GM12878 (cell line): ENCODE measurements around the gene KAT2B. TPM values are rescaled to one million over a fixed set of nuclear protein-coding genes. Genes with fewer than 3 reads are reported as not detected.

ENCODE experiments used
- ATAC-seq: fragments of 200-7000 bp; cut with Tn5 transposase; 3 replicates; pipeline ENCODE4 v1.9.1; 2020; ENCODE audit warnings: mild to moderate bottlenecking, moderate library complexity
- BruUV-seq: library from RNA; stranded (reverse); fragments of 400-500 nt; replicated peaks from 2 replicates; lab custom pipeline; 2021; lab: Mats Ljungman, UMichigan
- CTCF ChIA-PET: fragments of 300-600 bp; sonication (Branson Sonifier 250); formaldehyde crosslinking; extraction: SDS; loops from one replicate; lab custom pipeline; 2021; ENCODE audit warnings: inconsistent platforms; lab: Yijun Ruan, JAX
- POLR2A ChIA-PET: fragments of 350-600 bp; formaldehyde crosslinking; extraction: SDS; loops from one replicate; lab custom pipeline; 2021; ENCODE audit warnings: inconsistent platforms; lab: Charles Lee
- RAD21 ChIA-PET: fragments of 300-600 bp; sonication (Branson Sonifier 250); formaldehyde crosslinking; loops from one replicate; lab custom pipeline; 2023; ENCODE audit warnings: antibody characterized with exemption; ENCODE audit not compliant: unreplicated experiment; lab: Charles Lee
- SMC1A ChIA-PET: fragments of 300-600 bp; sonication (Branson Sonifier 250); formaldehyde crosslinking; loops from one replicate; lab custom pipeline; 2023; ENCODE audit not compliant: unreplicated experiment, uncharacterized antibody; lab: Charles Lee
- DNase-seq: peaks from one replicate; pipeline ENCODE4 v3.0.0-alpha.2; 2011; ENCODE audit warnings: low read depth, low spot score
- FAIRE-seq: peaks from 3 replicates; lab custom pipeline; 2011; peaks lifted over from hg19 to GRCh38; lab: Jason Lieb, UNC
- H2AFZ ChIP-seq: 2 replicates; pipeline ENCODE4 v1.6.0; 2011; ENCODE audit warnings: low read depth, low read length, control low read depth; ENCODE audit not compliant: control insufficient read depth
- H3K27ac ChIP-seq: 2 replicates; pipeline ENCODE4 v1.5.1; 2011; ENCODE audit warnings: control low read depth; ENCODE audit not compliant: control insufficient read depth, insufficient read depth
- H3K27me3 ChIP-seq, 2 experiments: replicated peaks in 1 of 2; 2 replicates each; pipeline versions ENCODE4 v1.6.0 to v1.6.1; 2011; ENCODE audit warnings: low read length in 1 of 2; ENCODE audit not compliant: control insufficient read depth in 2 of 2, insufficient read depth in 2 of 2
- H3K36me3 ChIP-seq, 2 experiments: 2 replicates each; pipeline ENCODE4 v1.5.1; 2011; ENCODE audit warnings: low read length in 1 of 2; ENCODE audit not compliant: control insufficient read depth in 2 of 2, insufficient read depth in 2 of 2
- H3K4me1 ChIP-seq: 2 replicates; pipeline ENCODE4 v1.6.1; 2011; ENCODE audit warnings: mild to moderate bottlenecking, low read length, moderate library complexity, mixed read lengths; ENCODE audit not compliant: control insufficient read depth, insufficient read depth
- H3K4me2 ChIP-seq: 2 replicates; pipeline ENCODE4 v1.6.0; 2011; ENCODE audit warnings: control low read depth; ENCODE audit not compliant: control insufficient read depth, insufficient read depth
- H3K4me3 ChIP-seq: fragments of 200-600 bp; sonication (generic); 2 replicates; pipeline ENCODE4 v1.5.1; 2016
- H3K79me2 ChIP-seq: 2 replicates; pipeline ENCODE4 v1.6.0; 2011; ENCODE audit warnings: low read length; ENCODE audit not compliant: control insufficient read depth, insufficient read depth
- H3K9ac ChIP-seq: 2 replicates; pipeline ENCODE4 v1.8.0; 2011; ENCODE audit warnings: low read length, control low read depth, mixed read lengths; ENCODE audit not compliant: control insufficient read depth, insufficient read depth
- H3K9me3 ChIP-seq: replicated peaks from 3 replicates; pipeline ENCODE4 v1.5.1; 2011; ENCODE audit warnings: mild to moderate bottlenecking, low read length; ENCODE audit not compliant: control insufficient read depth, insufficient read depth
- H4K20me1 ChIP-seq: 2 replicates; pipeline ENCODE4 v1.6.0; 2011; ENCODE audit not compliant: control insufficient read depth, insufficient read depth
- BACH1 ChIP-seq: fragments of 450-650 bp; IDR thresholded peaks from 2 replicates; pipeline ENCODE4 v1.6.1; 2017; ENCODE audit warnings: mild to moderate bottlenecking, borderline replicate concordance
- BMI1 ChIP-seq: fragments of 450-650 bp; IDR thresholded peaks from 2 replicates; pipeline ENCODE4 v1.6.1; 2016; ENCODE audit warnings: mild to moderate bottlenecking, moderate library complexity, borderline replicate concordance
- CREB1 ChIP-seq: IDR thresholded peaks from 2 replicates; pipeline ENCODE4 v1.6.1; 2012; ENCODE audit warnings: low read depth, mild to moderate bottlenecking, inconsistent platforms
- CREM ChIP-seq: IDR thresholded peaks from 2 replicates; pipeline ENCODE4 v1.6.1; 2014; ENCODE audit warnings: antibody characterized with exemption, low read depth
- EED ChIP-seq: sonication (generic); IDR thresholded peaks from 2 replicates; pipeline ENCODE4 v1.6.1; 2016; ENCODE audit warnings: antibody characterized with exemption, low read depth
- GATAD2B ChIP-seq: fragments of 450-650 bp; conservative IDR thresholded peaks from 2 replicates; pipeline ENCODE4 v1.6.1; 2017; ENCODE audit warnings: low read depth, mild to moderate bottlenecking, moderate library complexity
- HSF1 ChIP-seq: fragments of 150-350 bp; IDR thresholded peaks from 2 replicates; pipeline ENCODE4 v1.6.1; 2014; ENCODE audit warnings: mild to moderate bottlenecking, low read depth, low read length
- LARP7 ChIP-seq: fragments of 450-650 bp; IDR thresholded peaks from 2 replicates; pipeline ENCODE4 v1.6.1; 2017; ENCODE audit warnings: mild to moderate bottlenecking
- PAX5 ChIP-seq: IDR thresholded peaks from 2 replicates; pipeline ENCODE4 v1.6.1; 2011; ENCODE audit warnings: low read depth, low read length, borderline replicate concordance
- POLR2AphosphoS5 ChIP-seq: IDR thresholded peaks from 2 replicates; pipeline ENCODE4 v1.6.1; 2011; ENCODE audit warnings: mild to moderate bottlenecking, low read length, inconsistent platforms
- SIN3A ChIP-seq: IDR thresholded peaks from 2 replicates; pipeline ENCODE4 v1.6.1; 2012; ENCODE audit warnings: low read depth, low read length, improper control_type of control experiment
- SREBF2 ChIP-seq: IDR thresholded peaks from 2 replicates; pipeline ENCODE4 v1.6.1; 2012; ENCODE audit warnings: mild to moderate bottlenecking, low read length
- SUPT20H ChIP-seq: IDR thresholded peaks from 2 replicates; pipeline ENCODE4 v1.6.1; 2011; ENCODE audit warnings: low read depth, mild to moderate bottlenecking, low read length, moderate library complexity, borderline replicate concordance; ENCODE audit not compliant: control insufficient read depth
- TCF3 ChIP-seq: IDR thresholded peaks from 2 replicates; pipeline ENCODE4 v1.6.1; 2012; ENCODE audit warnings: low read depth, mild to moderate bottlenecking, low read length, borderline replicate concordance; ENCODE audit not compliant: insufficient read depth
- YY1 ChIP-seq: IDR thresholded peaks from 2 replicates; pipeline ENCODE4 v1.6.1; 2011; ENCODE audit warnings: low read depth, mild to moderate bottlenecking, low read length
- ZNF207 ChIP-seq: fragments of 450-650 bp; IDR thresholded peaks from 2 replicates; pipeline ENCODE4 v1.6.1; 2014; ENCODE audit warnings: antibody characterized with exemption, mild to moderate bottlenecking, borderline replicate concordance
- ZNF384 ChIP-seq: IDR thresholded peaks from 2 replicates; pipeline ENCODE4 v1.6.1; 2012; ENCODE audit warnings: low read depth, mild to moderate bottlenecking, low read length, improper control_type of control experiment, borderline replicate concordance
- WGBS: methylation state at CpG from one replicate; pipeline ENCODE4 v1.1.6; 2016; ENCODE audit warnings: low lambda C conversion rate; ENCODE audit not compliant: insufficient replicate concordance, insufficient coverage; ENCODE audit errors: missing lambda C conversion rate; 5-methylcytosine and 5-hydroxymethylcytosine counted together
- in situ Hi-C: fragments of 300-500 bp; cut with MboI; formaldehyde crosslinking; loops from 9 replicates; pipeline ENCODE4 v1.14.3; 2018; ENCODE audit warnings: mixed read lengths
- intact Hi-C: fragments of 100-400 bp; cut with micrococcal nuclease; formaldehyde crosslinking; loops from one replicate; pipeline ENCODE4 v1.14.2; 2022; ENCODE audit not compliant: unreplicated experiment
- polyA plus RNA-seq, 11 experiments: library from polyadenylated mRNA; depleted of rRNA in 4 of 11; unstranded in 6 of 11; stranded (reverse) in 5 of 11; fragments of >200 nt; fragmentation: Nextera tagmentation in 4 of 11; fragmentation: Illumina TruSeq in 1 of 11; extraction: Ambion mirVana in 4 of 11; extraction: Trizol in 1 of 11; gene quantifications; 1 replicate in 1 of 11; 2 replicates in 10 of 11; pipeline versions ENCODE4 v1.2.1 to v1.2.3, GENCODE V29; 2011 to 2016; ENCODE audit warnings: inconsistent platforms in 2 of 11, missing spikeins in 2 of 11, low read depth in 1 of 11
- total RNA-seq, 4 experiments: library from RNA; depleted of rRNA in 3 of 4; stranded (reverse); fragments of >200 nt in 3 of 4; fragmentation: Illumina TruSeq in 1 of 4; extraction: Trizol in 1 of 4; gene quantifications; 2 replicates each; pipeline versions ENCODE4 v1.2.1 to v1.2.3, GENCODE V29; 2013 to 2021
- TF ChIP-seq, protein P1 (sequence below): fragments of 450-650 bp; IDR thresholded peaks from 2 replicates; pipeline ENCODE4 v1.6.1; 2016; ENCODE audit warnings: mild to moderate bottlenecking

Gene KAT2B
- total and polyA plus RNA-seq, 10 of the 15 experiments (the other 5 are each of a cell fraction or from before 2014, with no cell fraction given), result 2.9 to 15.2 (median 10.2) TPM

GRCh38 chr3:20101041-20101440, 60.8 kb downstream of the KAT2B start:
- FAIRE-seq (no peak), ATAC-seq (no peak), DNase-seq (no peak)
- in situ Hi-C loops (no loop called here), intact Hi-C loops (no loop called here)
- CTCF ChIA-PET, result no interaction called here
- Histone ChIP-seq H3K4me1 (peaks cover 15% of the 10 kb centered on the region), H3K9me3 (no peaks in the 10 kb centered on the region), H3K4me3 (no peak overlapping the region), H3K27ac (no peak overlapping the region), H3K79me2 (no peaks in the 10 kb centered on the region), H4K20me1 (no peaks in the 10 kb centered on the region), H3K27me3 (no peaks in the 10 kb centered on the region), H3K36me3 (no peaks in the 10 kb centered on the region), H3K9ac (no peak overlapping the region), H2AFZ (no peak overlapping the region), H3K4me2 (no peak overlapping the region)
- RAD21 ChIA-PET, result no interaction called here
- SMC1A ChIA-PET, result interaction anchor here (1.1 to 1.5 kb wide), 2 partner anchors 8 to 15 kb away, joined by 3 read pairs; no protein-coding TSS in a partner anchor
- POLR2A ChIA-PET, result no interaction called here
- no TSS peak for BruUV-seq
- WGBS, result 90% methylated on average over 5 of the region's 5 CpGs
- TF ChIP-seq CREM (no peak), YY1 (no peak), TCF3 (no peak), CREB1 (no peak), SREBF2 (no peak), GATAD2B (no peak), POLR2AphosphoS5 (no peak), EED (no peak), BACH1 (no peak), PAX5 (no peak), LARP7 (no peak), SUPT20H (no peak), SIN3A (no peak), ZNF384 (no peak), HSF1 (no peak), ZNF207 (no peak), BMI1 (no peak)
- TF ChIP-seq, protein P1, sequence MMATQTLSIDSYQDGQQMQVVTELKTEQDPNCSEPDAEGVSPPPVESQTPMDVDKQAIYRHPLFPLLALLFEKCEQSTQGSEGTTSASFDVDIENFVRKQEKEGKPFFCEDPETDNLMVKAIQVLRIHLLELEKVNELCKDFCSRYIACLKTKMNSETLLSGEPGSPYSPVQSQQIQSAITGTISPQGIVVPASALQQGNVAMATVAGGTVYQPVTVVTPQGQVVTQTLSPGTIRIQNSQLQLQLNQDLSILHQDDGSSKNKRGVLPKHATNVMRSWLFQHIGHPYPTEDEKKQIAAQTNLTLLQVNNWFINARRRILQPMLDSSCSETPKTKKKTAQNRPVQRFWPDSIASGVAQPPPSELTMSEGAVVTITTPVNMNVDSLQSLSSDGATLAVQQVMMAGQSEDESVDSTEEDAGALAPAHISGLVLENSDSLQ, result no peak
